ENCODE measurements around the gene CCDC160.
"Not testable (repeated sequence)": the region's sequence is repeated elsewhere in the genome, so short reads cannot be mapped to it uniquely, and the experiment has no call there.

The CCDC160 gene

GRCh38 chrX:134236626-134237614 is at the start of gene CCDC160:
CCDC160 (plus strand) TSS chrX:134237182; CDS start chrX:134244801, 7,619 bp downstream.
- no peak for DNase-seq (ENCODE audit: low read depth)

DNA sequence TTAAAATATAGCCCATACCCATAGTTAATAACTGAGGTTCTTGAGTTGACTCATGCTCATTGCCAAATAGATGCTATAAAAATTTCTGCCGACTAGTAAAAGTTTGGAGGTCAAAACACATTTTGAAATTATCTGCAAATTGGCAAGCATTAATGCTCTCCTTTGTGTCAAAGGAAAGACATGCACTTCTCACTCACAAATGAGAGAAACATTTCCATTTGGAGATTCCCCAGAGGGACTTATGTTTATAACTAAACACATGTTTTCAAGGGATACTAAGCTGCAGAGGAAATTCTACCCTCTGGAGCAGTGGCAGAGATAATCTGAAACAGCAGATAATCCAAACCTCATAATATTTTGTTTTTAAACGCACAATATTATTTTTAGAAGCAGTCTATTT is 45.7 kb upstream of the CCDC160 start:
- no peak for DNase-seq (ENCODE audit: low read depth)

DNA sequence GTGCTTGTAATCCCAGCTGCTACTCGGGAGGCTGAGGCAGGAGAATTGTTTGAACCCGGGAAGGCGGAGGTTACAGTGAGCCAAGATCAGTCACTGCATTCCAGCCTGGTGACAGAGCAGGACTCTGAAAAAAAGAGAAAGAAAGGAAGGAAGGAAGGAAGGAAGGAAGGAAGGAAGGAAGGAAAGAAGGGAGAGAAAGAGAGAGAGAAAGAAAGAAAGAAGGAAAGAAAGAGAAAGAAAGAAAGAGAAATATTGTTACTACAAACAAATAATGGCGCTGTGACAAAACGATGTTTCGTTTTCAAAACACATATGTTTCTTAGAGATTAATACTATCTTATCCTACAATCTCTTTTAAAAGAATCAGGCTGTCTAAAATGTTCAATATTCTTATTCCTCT is 42.1 kb upstream of the CCDC160 start:
- no peak for DNase-seq (ENCODE audit: low read depth)

DNA sequence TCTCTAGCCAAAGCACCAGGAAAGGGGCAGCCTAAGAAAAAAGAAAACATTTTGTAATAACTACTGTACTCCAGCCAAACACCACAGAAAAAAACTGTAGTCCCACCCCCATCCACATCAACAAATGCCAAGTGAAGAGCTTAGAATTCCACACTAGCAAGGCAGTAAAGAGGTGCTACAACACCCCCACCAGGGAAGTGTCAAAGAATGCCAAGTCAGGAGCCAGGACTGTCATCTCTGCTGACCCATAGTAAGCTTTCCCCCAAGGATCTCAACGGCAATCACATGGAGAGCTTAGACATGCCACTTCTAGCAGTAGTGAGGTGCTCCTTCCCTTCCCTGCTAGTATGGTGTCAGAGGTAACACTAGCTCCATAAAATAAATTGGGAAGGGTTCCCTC is 34.4 kb upstream of the CCDC160 start:
- no peak for DNase-seq (ENCODE audit: low read depth)

- DNase-seq (ENCODE audit: low read depth) = no peak
Observed at GRCh38 chrX:134206221-134206620, 30.8 kb upstream of the CCDC160 start.

GRCh38 chrX:134210465-134210864 is 26.5 kb upstream of the CCDC160 start:
- DNase-seq (ENCODE audit: low read depth) = no peak

DNA sequence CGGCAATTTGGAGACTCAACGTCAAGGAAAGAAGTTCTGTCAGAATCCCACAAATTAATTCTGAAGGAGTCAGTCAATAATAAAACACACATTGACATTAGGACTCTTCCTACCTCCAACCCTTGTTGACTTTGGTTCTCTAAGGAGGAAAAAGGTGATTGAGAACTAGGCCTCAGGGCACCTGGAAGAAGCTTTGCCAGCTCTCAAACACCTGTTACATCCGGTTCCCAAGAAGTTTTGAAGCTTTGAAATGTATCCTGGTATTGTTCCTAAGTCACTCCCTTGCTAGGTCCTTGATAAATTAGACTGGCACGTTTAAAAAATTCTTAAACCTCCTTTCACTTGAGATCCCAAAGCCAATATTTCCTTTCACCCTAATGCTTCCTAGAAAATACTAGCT is 1.7 kb upstream of the CCDC160 start:
- no peak for DNase-seq (ENCODE audit: low read depth)

- DNase-seq (ENCODE audit: low read depth) = not testable (repeated sequence)
Observed at GRCh38 chrX:134238144-134238543, 1.2 kb downstream of the CCDC160 start.

- no peak for DNase-seq (ENCODE audit: low read depth)
Observed at GRCh38 chrX:134239016-134239415, 2.0 kb downstream of the CCDC160 start.

DNA sequence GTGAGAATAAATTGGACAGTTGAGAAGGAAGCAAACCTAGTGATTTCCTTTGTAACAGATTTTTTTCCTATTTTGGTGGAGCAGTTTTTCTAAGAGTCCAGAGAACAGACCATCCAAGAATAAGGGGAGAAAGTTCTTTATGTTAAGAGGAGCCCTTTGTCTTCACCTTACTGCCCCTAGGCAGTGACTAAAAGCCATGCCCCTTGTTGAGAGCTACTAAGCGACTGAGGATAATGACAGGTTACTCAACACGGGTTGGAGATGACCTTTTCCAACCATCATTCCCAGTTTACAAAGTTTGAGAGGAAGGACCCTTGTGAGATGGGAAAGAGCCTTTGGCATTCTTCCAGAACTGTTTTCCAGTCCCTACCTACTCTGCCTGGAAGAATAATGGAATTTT is 3.2 kb downstream of the CCDC160 start:
- DNase-seq (ENCODE audit: low read depth) = no peak

- no peak for DNase-seq (ENCODE audit: low read depth)
Observed at GRCh38 chrX:134241960-134242619, 5.1 kb downstream of the CCDC160 start.

DNA sequence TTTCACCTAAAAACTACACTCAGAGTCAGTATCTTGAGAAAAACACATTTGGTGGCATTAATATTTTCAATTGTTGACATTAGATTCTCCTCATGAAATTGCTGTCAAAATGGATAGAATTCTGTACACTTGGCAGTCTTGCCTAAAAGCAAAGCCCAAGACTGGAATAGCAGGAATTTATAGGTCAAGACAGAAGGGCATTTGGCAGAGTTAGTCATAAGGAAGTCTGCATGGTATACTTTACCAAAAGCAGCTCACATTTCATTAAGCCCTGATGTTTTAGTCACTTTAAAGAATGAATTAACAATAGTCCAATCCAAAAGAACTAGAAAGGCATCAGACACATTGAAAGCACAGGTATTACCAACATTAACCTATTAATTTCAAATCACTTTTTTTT is 7.1 kb downstream of the CCDC160 start:
- no peak for DNase-seq (ENCODE audit: low read depth)

- no peak for DNase-seq (ENCODE audit: low read depth)
Observed at GRCh38 chrX:134246282-134246681, 9.3 kb downstream of the CCDC160 start.

GRCh38 chrX:134247492-134247891 is 10.5 kb downstream of the CCDC160 start:
- no peak for DNase-seq (ENCODE audit: low read depth)

GRCh38 chrX:134249241-134249640 is 12.3 kb downstream of the CCDC160 start:
- no peak for DNase-seq (ENCODE audit: low read depth)

- DNase-seq (ENCODE audit: low read depth) = no peak
Observed at GRCh38 chrX:134251241-134251640, 14.3 kb downstream of the CCDC160 start.

GRCh38 chrX:134254511-134254910 is 17.5 kb downstream of the CCDC160 start:
- no peak for DNase-seq (ENCODE audit: low read depth)

DNA sequence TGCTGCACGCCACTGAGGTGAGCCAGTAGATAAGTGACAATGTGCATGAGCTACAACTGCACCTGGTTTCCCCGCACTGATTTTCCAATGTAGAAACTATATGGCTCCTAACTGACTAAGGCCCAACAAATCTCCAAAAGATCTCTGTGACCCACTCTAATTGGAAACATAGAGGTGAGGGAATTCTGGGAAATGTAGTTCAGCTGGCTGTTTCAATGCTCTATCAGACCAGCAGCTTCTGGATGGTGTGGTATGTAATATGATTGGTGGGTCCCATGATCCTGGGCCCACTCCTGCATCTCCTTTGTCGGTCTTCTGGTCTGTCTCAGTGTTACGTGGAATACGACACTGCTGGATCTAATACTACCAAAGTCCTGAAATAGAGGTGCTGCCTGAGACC is 18.6 kb downstream of the CCDC160 start:
- DNase-seq (ENCODE audit: low read depth) = no peak

GRCh38 chrX:134256684-134257083 is 19.7 kb downstream of the CCDC160 start:
- DNase-seq (ENCODE audit: low read depth) = no peak

DNA sequence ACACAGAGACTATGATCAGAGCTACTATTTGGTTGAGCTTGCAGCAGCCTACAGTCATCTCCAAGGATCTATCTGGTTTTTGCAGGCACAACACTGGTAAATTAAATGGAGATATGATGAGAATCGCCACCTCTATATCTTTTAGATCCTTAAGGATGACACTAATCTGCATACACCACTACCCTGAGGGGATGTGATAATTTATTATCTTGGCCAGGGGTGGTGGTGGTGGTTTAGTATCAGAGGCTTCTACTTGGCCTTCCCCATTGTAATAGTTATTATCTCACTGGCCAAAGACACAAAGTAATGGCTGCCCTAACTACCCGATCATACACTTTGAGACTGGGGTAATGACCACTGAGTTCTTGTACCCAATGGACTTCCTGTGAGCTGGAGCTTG is 21.2 kb downstream of the CCDC160 start:
- no peak for DNase-seq (ENCODE audit: low read depth)

- not testable (repeated sequence) for DNase-seq (ENCODE audit: low read depth)
Observed at GRCh38 chrX:134285934-134286333, 49.0 kb downstream of the CCDC160 start.

GRCh38 chrX:134287346-134287745 is 50.4 kb downstream of the CCDC160 start:
- DNase-seq (ENCODE audit: low read depth) = no peak

DNA sequence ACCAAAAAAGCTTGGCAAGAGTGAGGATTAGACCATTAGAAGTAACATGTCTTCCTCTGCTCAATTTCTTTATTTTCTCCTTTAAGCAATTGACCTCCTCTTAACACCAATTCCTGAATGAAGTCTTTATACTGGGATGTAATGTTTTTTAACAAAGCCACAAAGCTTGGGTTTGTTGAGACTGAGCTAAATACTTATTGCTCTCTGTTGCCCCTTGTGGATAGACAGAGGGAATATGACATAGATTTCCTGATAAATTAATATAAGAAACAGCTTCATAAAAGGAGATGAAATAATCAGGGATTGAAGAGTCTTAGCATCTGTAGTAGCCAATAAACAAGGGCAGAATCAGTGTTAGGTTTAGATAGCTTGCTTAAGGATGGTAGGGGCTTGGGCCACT is 57.6 kb downstream of the CCDC160 start:
- no peak for DNase-seq (ENCODE audit: low read depth)
